Peyer's patch (tissue), 4 donors: Measurements from ENCODE around the gene CD160. TPM values are rescaled to one million over a fixed set of nuclear protein-coding genes. Genes with fewer than 3 reads are reported as not detected.

Source experiments
- DNase-seq, 3 donors: peaks; one replicate each; pipeline ENCODE4 v3.0.0-alpha.2; 2017 to 2019
- H3K27ac ChIP-seq, 4 donors: fragments of 200-600 bp; sonication (generic); one replicate each; pipeline ENCODE4 v1.5.1; 2016 to 2019
- H3K27me3 ChIP-seq, 2 donors: fragments of 200-600 bp; sonication (generic); one replicate each; pipeline ENCODE4 v1.5.1; 2019
- H3K36me3 ChIP-seq, 3 donors: fragments of 200-600 bp; sonication (generic); one replicate each; pipeline ENCODE4 v1.5.1; 2016 to 2019
- H3K4me1 ChIP-seq, 4 donors: fragments of 200-600 bp; sonication (generic); one replicate each; pipeline ENCODE4 v1.5.1; 2016 to 2019
- H3K4me3 ChIP-seq, 4 donors: fragments of 200-600 bp; sonication (generic); 1 replicate in 3 of 4; 2 replicates in 1 of 4; pipeline ENCODE4 v1.5.1; 2016 to 2019; ENCODE audit warnings: mild to moderate bottlenecking in 1 of 4
- H3K9me3 ChIP-seq, 4 donors: fragments of 200-600 bp; sonication (generic); one replicate each; pipeline ENCODE4 v1.5.1; 2016 to 2019; ENCODE audit warnings: mild to moderate bottlenecking in 1 of 4
- POLR2A ChIP-seq, 2 donors: fragments of 450-650 bp; IDR thresholded peaks; one replicate each; pipeline ENCODE4 v1.5.1; 2017; ENCODE audit warnings: antibody characterized with exemption in 2 of 2, mild to moderate bottlenecking in 2 of 2, moderate library complexity in 2 of 2
- total RNA-seq, 4 donors: library from RNA; depleted of rRNA; stranded (reverse); fragments of >200 nt; gene quantifications; one replicate each; pipeline ENCODE4 v1.1.0, GENCODE V29; 2016
- TF ChIP-seq, protein P1 (sequence below), 6 experiments: fragments of 450-650 bp in 4 of 6; fragments of 200-600 bp in 2 of 6; sonication (generic) in 1 of 6; IDR thresholded peaks; one replicate each; pipeline ENCODE4 v1.5.1; 2017 to 2019; ENCODE audit warnings: antibody characterized with exemption in 6 of 6, mild to moderate bottlenecking in 3 of 6, moderate library complexity in 1 of 6

Gene CD160
- total RNA-seq, 4 donors from 2014 or later = 3.3 to 4.4 TPM; not detected in 2

GRCh38 chr1:145740269-145740668, 21.0 kb downstream of the CD160 start:
- Histone ChIP-seq H3K27me3 (no peaks in the 10 kb centered on the region), H3K4me1 (no peaks in the 10 kb centered on the region), H3K4me3 (no peak overlapping the region), H3K9me3 (no peaks in the 10 kb centered on the region), H3K27ac (no peak overlapping the region), H3K36me3 (peaks cover 0 to 39% (median 0%) of the 10 kb centered on the region in 3 donors)
- TF ChIP-seq, protein P1, sequence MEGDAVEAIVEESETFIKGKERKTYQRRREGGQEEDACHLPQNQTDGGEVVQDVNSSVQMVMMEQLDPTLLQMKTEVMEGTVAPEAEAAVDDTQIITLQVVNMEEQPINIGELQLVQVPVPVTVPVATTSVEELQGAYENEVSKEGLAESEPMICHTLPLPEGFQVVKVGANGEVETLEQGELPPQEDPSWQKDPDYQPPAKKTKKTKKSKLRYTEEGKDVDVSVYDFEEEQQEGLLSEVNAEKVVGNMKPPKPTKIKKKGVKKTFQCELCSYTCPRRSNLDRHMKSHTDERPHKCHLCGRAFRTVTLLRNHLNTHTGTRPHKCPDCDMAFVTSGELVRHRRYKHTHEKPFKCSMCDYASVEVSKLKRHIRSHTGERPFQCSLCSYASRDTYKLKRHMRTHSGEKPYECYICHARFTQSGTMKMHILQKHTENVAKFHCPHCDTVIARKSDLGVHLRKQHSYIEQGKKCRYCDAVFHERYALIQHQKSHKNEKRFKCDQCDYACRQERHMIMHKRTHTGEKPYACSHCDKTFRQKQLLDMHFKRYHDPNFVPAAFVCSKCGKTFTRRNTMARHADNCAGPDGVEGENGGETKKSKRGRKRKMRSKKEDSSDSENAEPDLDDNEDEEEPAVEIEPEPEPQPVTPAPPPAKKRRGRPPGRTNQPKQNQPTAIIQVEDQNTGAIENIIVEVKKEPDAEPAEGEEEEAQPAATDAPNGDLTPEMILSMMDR (IDR thresholded peaks at IDR 0.05) = no peak
- TF ChIP-seq POLR2A (IDR thresholded peaks at IDR 0.05) = no peak
- no peak for DNase-seq

DNA sequence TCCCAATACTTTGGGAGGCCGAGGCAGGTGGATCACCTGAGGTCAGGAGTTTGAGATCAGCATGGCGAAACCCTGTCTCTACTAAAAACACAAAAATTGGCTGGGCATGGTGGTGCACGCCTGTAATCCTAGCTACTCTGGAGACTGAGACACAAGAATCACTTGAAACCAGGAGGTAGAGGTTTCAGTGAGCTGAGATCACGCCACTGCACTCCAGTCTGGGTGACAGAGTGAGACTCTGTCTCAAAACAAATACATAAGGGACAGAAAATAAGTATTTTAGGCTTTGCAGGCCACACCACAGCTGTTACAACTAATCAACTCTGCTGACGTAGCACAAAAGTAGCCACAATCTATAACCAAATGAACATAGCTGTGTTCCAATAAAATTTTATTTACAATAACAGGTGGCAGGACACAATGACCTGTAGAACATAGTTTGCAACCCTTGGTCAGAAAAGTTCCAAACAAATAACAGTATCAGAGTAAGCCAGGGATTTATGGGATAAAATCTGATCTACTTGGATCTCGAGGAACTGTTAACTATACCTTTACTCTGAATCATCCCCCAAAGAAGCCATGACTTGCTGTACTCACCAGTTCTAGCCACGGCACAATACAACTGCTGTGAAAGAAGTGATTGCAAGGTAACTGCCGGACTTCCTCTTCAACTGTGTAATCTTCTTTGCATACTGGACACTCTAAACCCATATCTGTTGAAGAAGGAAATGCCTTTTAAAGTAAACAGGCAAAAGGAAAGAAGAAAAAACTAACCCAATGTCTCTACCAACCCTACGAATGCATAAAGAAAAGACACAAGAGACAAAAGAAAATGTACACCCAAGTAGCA, 28.3 kb downstream of the CD160 start:
- Histone ChIP-seq H3K36me3 (peaks cover 0 to 92% (median 0%) of the 10 kb centered on the region in 3 donors), H3K4me1 (no peaks in the 10 kb centered on the region), H3K27me3 (no peaks in the 10 kb centered on the region), H3K9me3 (no peaks in the 10 kb centered on the region), H3K27ac (no peak overlapping the region), H3K4me3 (no peak overlapping the region)
- no peak for TF ChIP-seq POLR2A (IDR thresholded peaks at IDR 0.05)
- TF ChIP-seq, protein P1 (IDR thresholded peaks at IDR 0.05) = no peak
- no peak for DNase-seq

DNA sequence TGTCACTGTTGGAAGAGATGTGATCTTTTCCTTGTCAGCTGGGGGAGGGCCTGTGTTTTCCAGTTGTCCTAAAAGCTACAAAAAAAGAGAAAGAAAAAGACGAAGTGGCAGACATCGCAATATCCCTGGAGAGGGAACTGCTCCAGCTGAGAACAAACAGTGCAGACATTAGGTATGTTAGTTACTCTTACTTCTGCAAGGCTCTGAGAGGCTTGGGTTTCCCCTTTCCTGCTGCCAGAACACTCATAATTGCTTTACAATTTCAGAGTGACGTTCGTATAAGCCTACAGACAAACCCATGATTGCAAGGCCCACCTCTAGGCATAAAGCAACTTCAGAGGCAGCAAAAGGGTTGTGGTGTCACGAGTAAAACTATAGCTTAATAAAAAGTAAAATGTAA, 31.1 kb downstream of the CD160 start:
- Histone ChIP-seq H3K27ac (no peak overlapping the region), H3K36me3 (peaks cover 0 to 70% (median 0%) of the 10 kb centered on the region in 3 donors)

GRCh38 chr1:145751491-145752037, 32.3 kb downstream of the CD160 start:
- H3K4me1 ChIP-seq = no peaks in the 10 kb centered on the region

More for the DNA sequence above, 31.1 kb downstream of the CD160 start:
- no peak overlapping the region for H3K4me3 ChIP-seq
- H3K9me3 ChIP-seq = no peaks in the 10 kb centered on the region
- no peaks in the 10 kb centered on the region for H3K27me3 ChIP-seq
- no peaks in the 10 kb centered on the region for H3K4me1 ChIP-seq
- no peak for TF ChIP-seq POLR2A (IDR thresholded peaks at IDR 0.05)
- TF ChIP-seq, protein P1 (IDR thresholded peaks at IDR 0.05) = no peak
- DNase-seq = no peak

GRCh38 chr1:145757420-145757819, 38.1 kb downstream of the CD160 start:
- TF ChIP-seq, protein P1 (IDR thresholded peaks at IDR 0.05) = no peak
- no peak for TF ChIP-seq POLR2A (IDR thresholded peaks at IDR 0.05)

More at GRCh38 chr1:145751491-145752037, 32.3 kb downstream of the CD160 start:
- H3K27ac ChIP-seq = no peak overlapping the region
- no peaks in the 10 kb centered on the region for H3K27me3 ChIP-seq
- peaks cover 0 to 66% (median 0%) of the 10 kb centered on the region in 3 donors for H3K36me3 ChIP-seq
- no peak overlapping the region for H3K4me3 ChIP-seq
- no peaks in the 10 kb centered on the region for H3K9me3 ChIP-seq
- TF ChIP-seq, protein P1 (IDR thresholded peaks at IDR 0.05) = no peak
- no peak for TF ChIP-seq POLR2A (IDR thresholded peaks at IDR 0.05)
- DNase-seq = no peak

More at GRCh38 chr1:145757420-145757819, 38.1 kb downstream of the CD160 start:
- Histone ChIP-seq H3K27me3 (no peaks in the 10 kb centered on the region), H3K9me3 (no peaks in the 10 kb centered on the region), H3K4me3 (no peak overlapping the region), H3K36me3 (peaks cover 0 to 23% (median 0%) of the 10 kb centered on the region in 3 donors), H3K27ac (no peak overlapping the region), H3K4me1 (no peaks in the 10 kb centered on the region)
- no peak for DNase-seq
